Upper lobe of left lung (tissue), 4 donors: Measurements from ENCODE around the gene UGT1A1.

Source experiments
- CTCF ChIP-seq, 6 experiments: fragments of 450-650 bp in 4 of 6; fragments of 200-600 bp in 2 of 6; sonication (generic) in 2 of 6; IDR thresholded peaks; one replicate each; pipeline ENCODE4 v1.5.1; 2016 to 2019; ENCODE audit warnings: antibody characterized with exemption in 6 of 6
- EP300 ChIP-seq, 4 donors: sonication (generic); formaldehyde crosslinking; IDR thresholded peaks; one replicate each; pipeline ENCODE4 v1.5.1; 2017; ENCODE audit warnings: antibody characterized with exemption in 4 of 4, control low read depth in 2 of 4
- POLR2A ChIP-seq, 4 donors: fragments of 450-650 bp; IDR thresholded peaks; one replicate each; pipeline ENCODE4 v1.5.1; 2016 to 2017; ENCODE audit warnings: antibody characterized with exemption in 4 of 4, mild to moderate bottlenecking in 2 of 4
- POLR2AphosphoS5 ChIP-seq, 2 donors: sonication (generic); formaldehyde crosslinking; IDR thresholded peaks; one replicate each; pipeline ENCODE4 v1.5.1; 2017; ENCODE audit warnings: antibody characterized with exemption in 2 of 2

- no peak for TF ChIP-seq POLR2AphosphoS5 (IDR thresholded peaks at IDR 0.05)
- no peak for TF ChIP-seq CTCF (IDR thresholded peaks at IDR 0.05)
- TF ChIP-seq EP300 (IDR thresholded peaks at IDR 0.05) = no peak
- no peak for TF ChIP-seq POLR2A (IDR thresholded peaks at IDR 0.05)
These were observed 39.6 kb downstream of the UGT1A1 start for GRCh38 chr2:233799716-233800115.
